Mesenteric fat pad (tissue), 1 donor: Measurements from ENCODE around the gene LRRC45. TPM values are rescaled to one million over a fixed set of nuclear protein-coding genes. Genes with fewer than 3 reads are reported as not detected.

Source experiments
- total RNA-seq: library from RNA; stranded (reverse); fragmentation: NEBNext Ultra II Directional; extraction: Animal tissue kit (Norgen Biotek cat#: 25700); gene quantifications from one replicate; pipeline ENCODE4 v1.2.1, GENCODE V29; 2021
- donor health status: DM: yes; HTN: yes; CAD: no.

The LRRC45 gene
- total RNA-seq, 1 donor from 2014 or later: 7.0 TPM

Other genes with a start within 250 kb of the LRRC45 start
- gene GCGR, start 219.2 kb upstream of the LRRC45 start, total RNA-seq: 0.26 TPM
- gene MCRIP1, start 190.0 kb upstream of the LRRC45 start, total RNA-seq: 63.2 TPM
- gene PPP1R27, start 188.3 kb upstream of the LRRC45 start, total RNA-seq: not detected
- gene P4HB, start 162.8 kb upstream of the LRRC45 start, total RNA-seq: 575 TPM
- gene ARHGDIA, start 152.0 kb upstream of the LRRC45 start, total RNA-seq: 521 TPM
- gene ALYREF, start 131.7 kb upstream of the LRRC45 start, total RNA-seq: 46.2 TPM
- 102 TPM for gene ANAPC11, start 131.6 kb upstream of the LRRC45 start, total RNA-seq
- not detected for gene NPB, start 121.1 kb upstream of the LRRC45 start, total RNA-seq
- gene PCYT2, start 111.9 kb upstream of the LRRC45 start, total RNA-seq: 33.9 TPM
- 16.9 TPM for gene SIRT7, start 105.1 kb upstream of the LRRC45 start, total RNA-seq
- 29.7 TPM for gene MAFG, start 95.6 kb upstream of the LRRC45 start, total RNA-seq
- gene PYCR1, start 86.0 kb upstream of the LRRC45 start, total RNA-seq: 9.5 TPM
- not detected for gene MYADML2, start 76.1 kb upstream of the LRRC45 start, total RNA-seq
- not detected for gene NOTUM, start 62.1 kb upstream of the LRRC45 start, total RNA-seq
- 31.5 TPM for gene ASPSCR1, start 45.7 kb upstream of the LRRC45 start, total RNA-seq
- 47.0 TPM for gene CENPX, start 427 bp upstream of the LRRC45 start, total RNA-seq
- 15.5 TPM for gene RAC3, start 8.4 kb downstream of the LRRC45 start, total RNA-seq
- 157 TPM for gene DCXR, start 14.4 kb downstream of the LRRC45 start, total RNA-seq
- 46.1 TPM for gene RFNG, start 28.5 kb downstream of the LRRC45 start, total RNA-seq
- 85.8 TPM for gene GPS1, start 28.6 kb downstream of the LRRC45 start, total RNA-seq
- 103 TPM for gene DUS1L, start 42.5 kb downstream of the LRRC45 start, total RNA-seq
- gene FASN, start 74.9 kb downstream of the LRRC45 start, total RNA-seq: 1,109 TPM
- 24.7 TPM for gene CCDC57, start 189.5 kb downstream of the LRRC45 start, total RNA-seq
- gene SLC16A3, start 205.7 kb downstream of the LRRC45 start, total RNA-seq: 65.0 TPM